HepG2 (cell line): Measurements from ENCODE around the gene WDR43. TPM values are rescaled to one million over a fixed set of nuclear protein-coding genes. Genes with fewer than 3 reads are reported as not detected.

Experiments
- ATAC-seq: fragments of 200-7000 bp; cut with Tn5 transposase; 3 replicates; pipeline ENCODE4 v1.9.1; 2020; ENCODE audit warnings: mild to moderate bottlenecking, moderate library complexity
- BruUV-seq: library from RNA; stranded (reverse); fragments of 400-500 nt; replicated peaks from 2 replicates; lab custom pipeline; 2021; lab: Mats Ljungman, UMichigan
- CTCF ChIA-PET: fragments of 300-600 bp; formaldehyde crosslinking; extraction: SDS; loops from one replicate; lab custom pipeline; 2021; ENCODE audit warnings: low total read pairs, inconsistent platforms, low intra/inter-chr PET ratio; lab: Yijun Ruan, JAX
- POLR2A ChIA-PET: fragments of 350-600 bp; sonication (Branson Sonifier 250); formaldehyde crosslinking; loops from one replicate; lab custom pipeline; 2020; ENCODE audit warnings: antibody characterized with exemption, inconsistent platforms; lab: Yijun Ruan, JAX
- DNase-seq: peaks from one replicate; pipeline ENCODE4 v3.0.0-alpha.2; 2015; ENCODE audit warnings: low spot score
- FAIRE-seq: peaks from 3 replicates; lab custom pipeline; 2011; peaks lifted over from hg19 to GRCh38; lab: Jason Lieb, UNC
- H2AFZ ChIP-seq: one replicate; pipeline ENCODE4 v1.6.1; 2011; ENCODE audit warnings: low read length, inconsistent platforms
- H3K27ac ChIP-seq: fragments of 300-600 bp; 3 replicates; pipeline ENCODE4 v1.8.0; 2011; ENCODE audit warnings: mixed run types, mild to moderate bottlenecking, mixed read lengths, low read length, inconsistent platforms; ENCODE audit not compliant: insufficient read depth; ENCODE audit errors: extremely low read length
- H3K27me3 ChIP-seq, 2 experiments: fragments of 200-600 bp in 1 of 2; 2 replicates in 1 of 2; 3 replicates in 1 of 2; pipeline versions ENCODE4 v1.6.0 to v1.8.0; 2011; ENCODE audit warnings: low read length in 2 of 2, mild to moderate bottlenecking in 2 of 2, moderate library complexity in 2 of 2, inconsistent platforms in 1 of 2; ENCODE audit not compliant: insufficient read depth in 2 of 2, control insufficient read depth in 1 of 2
- H3K36me3 ChIP-seq, 2 experiments: fragments of 200-600 bp in 1 of 2; replicated peaks in 1 of 2; 2 replicates in 1 of 2; 3 replicates in 1 of 2; pipeline versions ENCODE4 v1.5.1 to v1.8.0; 2011; ENCODE audit warnings: low read length in 2 of 2, inconsistent platforms in 1 of 2; ENCODE audit not compliant: insufficient read depth in 2 of 2, control insufficient read depth in 1 of 2
- H3K4me1 ChIP-seq: 2 replicates; pipeline ENCODE4 v1.5.1; 2012; ENCODE audit warnings: low read length, inconsistent platforms; ENCODE audit not compliant: insufficient read depth
- H3K4me2 ChIP-seq: 2 replicates; pipeline ENCODE4 v1.6.0; 2011; ENCODE audit warnings: low read depth, low read length, inconsistent platforms
- H3K4me3 ChIP-seq, 3 experiments: fragments of 200-600 bp in 1 of 3; sonication (generic), shearing (Covaris generic) in 1 of 3; replicated peaks in 1 of 3; 2 replicates each; pipeline ENCODE4 v1.5.1; 2011 to 2016; ENCODE audit warnings: low read length in 3 of 3, inconsistent platforms in 2 of 3, low read depth in 2 of 3, mild to moderate bottlenecking in 2 of 3, control low read depth in 1 of 3, mixed read lengths in 1 of 3; ENCODE audit not compliant: insufficient read depth in 1 of 3
- H3K79me2 ChIP-seq: one replicate; pipeline ENCODE4 v1.6.1; 2011; ENCODE audit warnings: low read length, inconsistent platforms; ENCODE audit not compliant: insufficient read depth
- H3K9ac ChIP-seq: 2 replicates; pipeline ENCODE4 v1.6.0; 2011; ENCODE audit warnings: mild to moderate bottlenecking, low read depth, low read length, inconsistent platforms; ENCODE audit not compliant: insufficient read depth
- H3K9me3 ChIP-seq: 2 replicates; pipeline ENCODE4 v1.5.1; 2012; ENCODE audit warnings: mild to moderate bottlenecking, low read length
- H4K20me1 ChIP-seq: 2 replicates; pipeline ENCODE4 v1.6.0; 2011; ENCODE audit warnings: inconsistent platforms, mild to moderate bottlenecking, low read length, moderate library complexity; ENCODE audit not compliant: insufficient read depth
- SOX5 ChIP-seq: IDR thresholded peaks from 2 replicates; pipeline ENCODE4 v1.6.1; 2016; ENCODE audit warnings: borderline replicate concordance
- ZNF616 ChIP-seq: sonication (generic); formaldehyde crosslinking; IDR thresholded peaks from 2 replicates; pipeline ENCODE4 v1.5.0; 2020; ENCODE audit warnings: low read depth, mild to moderate bottlenecking, missing genetic modification reagents
- WGBS: methylation state at CpG from one replicate; pipeline ENCODE4 v1.1.6; 2017; ENCODE audit warnings: low lambda C conversion rate; 5-methylcytosine and 5-hydroxymethylcytosine counted together
- in situ Hi-C: cut with HindIII; loops from 2 replicates; pipeline ENCODE4 v1.10.0; 2017; ENCODE audit warnings: low pct_unique_long_range_greater_than_20kb; ENCODE audit not compliant: extremely low pct_ligation_motif_present
- intact Hi-C: fragments of 100-400 bp; cut with micrococcal nuclease; formaldehyde crosslinking; loops from one replicate; pipeline ENCODE4 v1.10.0; 2022; ENCODE audit not compliant: unreplicated experiment
- polyA plus RNA-seq, 8 experiments: library from polyadenylated mRNA; depleted of rRNA in 3 of 8; stranded (reverse) in 7 of 8; unstranded in 1 of 8; fragments of >200 nt; fragmentation: Illumina TruSeq in 4 of 8; extraction: Trizol in 4 of 8; gene quantifications; 2 replicates each; pipeline versions ENCODE4 v1.2.1 to v1.2.3, GENCODE V29; 2011 to 2016; ENCODE audit warnings: low read depth in 4 of 8, missing spikeins in 1 of 8, mixed read lengths in 1 of 8; ENCODE audit not compliant: insufficient read depth in 1 of 8
- total RNA-seq, 5 experiments: library from RNA; depleted of rRNA; stranded (reverse); fragments of >200 nt; fragmentation: Illumina TruSeq; extraction: Trizol; gene quantifications; 2 replicates each; pipeline ENCODE4 v1.2.3, GENCODE V29; 2016; ENCODE audit warnings: low read depth in 1 of 5
- TF ChIP-seq, protein P1 (sequence below): fragments of 450-650 bp; IDR thresholded peaks from 2 replicates; pipeline ENCODE4 v1.6.1; 2016

Gene WDR43
- total and polyA plus RNA-seq, 2 of the 13 experiments (the other 11 are each of a cell fraction or from before 2014, with no cell fraction given) = 121 to 167 TPM

DNA sequence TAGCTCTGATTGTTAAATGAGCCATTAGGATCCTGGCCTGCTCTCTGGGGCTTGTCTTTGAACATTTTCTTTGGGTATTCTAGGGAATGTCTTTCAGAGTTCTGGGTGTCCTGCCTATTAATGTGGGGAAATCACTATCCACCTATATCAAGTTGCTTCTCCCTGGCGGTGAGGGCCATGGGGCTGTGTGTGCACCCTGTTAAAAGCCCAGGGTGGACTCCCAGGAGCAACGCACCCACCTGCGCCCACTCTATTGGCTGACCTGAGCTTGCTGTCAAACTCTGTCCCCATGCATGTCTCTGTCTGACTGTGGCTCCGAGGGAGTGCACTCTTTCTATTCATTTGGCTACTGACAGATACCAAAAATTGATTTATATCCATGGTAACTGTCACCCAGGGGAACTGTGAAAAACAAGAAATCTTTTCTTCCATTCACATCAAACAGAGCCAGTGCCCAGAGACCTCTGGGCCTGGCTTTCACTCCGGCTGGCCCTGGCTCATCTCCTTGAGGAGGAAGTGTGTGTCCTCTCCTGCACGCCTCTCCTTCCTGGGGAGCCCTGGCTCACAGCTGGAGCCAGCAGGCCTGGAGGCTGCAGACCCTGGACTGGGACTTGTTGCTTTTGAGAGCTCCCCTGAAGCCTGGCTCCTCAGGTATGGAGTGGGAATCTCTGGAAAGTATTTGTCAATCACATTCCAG is 76.1 kb downstream of the WDR43 start:
- Histone ChIP-seq H3K4me2 (no peak overlapping the region), H3K9me3 (no peaks in the 10 kb centered on the region), H3K4me1 (no peaks in the 10 kb centered on the region), H4K20me1 (no peaks in the 10 kb centered on the region), H3K27ac (no peak overlapping the region), H3K79me2 (no peaks in the 10 kb centered on the region), H3K36me3 (no peaks in the 10 kb centered on the region), H3K9ac (no peak overlapping the region), H3K27me3 (peaks cover 2 to 6% of the 10 kb centered on the region in 2 experiments; a peak in 2 of 5 replicates), H3K4me3 (no peak overlapping the region), H2AFZ (no peak overlapping the region)
- no peak; the same call in 1 of the 3 replicates for ATAC-seq
- in situ Hi-C loops = loop anchor here (25.0 kb wide), 1 partner anchor 1092 kb away; no protein-coding TSS in a partner anchor
- ChIA-PET POLR2A (no interaction called here), CTCF (no interaction called here)
- DNase-seq = no peak
- intact Hi-C loops = no loop called here
- FAIRE-seq = no peak
- 35% methylated on average over 6 of the region's 6 CpGs for WGBS
- TF ChIP-seq ZNF616 (CRISPR knock-in tag) = no peak
- BruUV-seq = no TSS peak

DNA sequence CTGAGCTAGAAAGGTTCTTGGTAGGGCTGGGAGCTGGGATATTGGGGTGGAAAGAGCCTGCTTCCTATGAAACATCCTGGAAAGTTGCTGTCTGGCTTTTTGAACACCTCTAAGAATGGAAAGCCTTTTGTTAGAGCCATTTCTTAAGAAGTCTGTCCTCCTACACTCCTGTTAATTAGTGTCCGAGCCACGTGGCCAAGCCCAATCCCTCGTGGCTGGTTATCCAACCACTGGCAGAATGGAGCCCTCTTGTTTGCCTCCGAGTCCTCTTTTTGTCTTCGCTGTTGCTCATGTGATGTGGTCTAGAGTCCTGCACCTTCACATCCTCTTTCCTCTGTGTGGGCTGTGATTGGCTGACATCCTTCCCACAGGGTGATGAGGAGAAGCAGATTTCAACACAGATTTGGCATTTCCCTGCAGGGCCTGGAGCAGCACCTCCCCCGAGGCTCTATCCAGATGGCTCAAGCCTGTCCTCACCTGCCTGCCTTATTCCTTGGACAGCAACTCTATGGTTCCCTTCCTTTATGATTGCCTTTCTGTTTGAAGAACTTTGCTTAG is 78.4 kb downstream of the WDR43 start:
- FAIRE-seq (no peak), DNase-seq (no peak), ATAC-seq (no peak)
- Histone ChIP-seq H3K4me1 (no peaks in the 10 kb centered on the region), H3K79me2 (no peaks in the 10 kb centered on the region), H3K27ac (no peak overlapping the region), H4K20me1 (no peaks in the 10 kb centered on the region), H3K9me3 (no peaks in the 10 kb centered on the region), H3K27me3 (peaks cover 3 to 6% of the 10 kb centered on the region in 2 experiments; a peak in 2 of 5 replicates), H2AFZ (no peak overlapping the region), H3K4me2 (no peak overlapping the region), H3K36me3 (no peaks in the 10 kb centered on the region), H3K9ac (no peak overlapping the region), H3K4me3 (no peak overlapping the region)
- intact Hi-C loops (no loop called here), in situ Hi-C loops (loop anchor here (25.0 kb wide), 1 partner anchor 1089 kb away; no protein-coding TSS in a partner anchor)
- ChIA-PET POLR2A (no interaction called here), CTCF (no interaction called here)
- no TSS peak for BruUV-seq
- WGBS = 21% methylated on average over 6 of the region's 6 CpGs
- TF ChIP-seq SOX5 = no peak
- TF ChIP-seq, protein P1, sequence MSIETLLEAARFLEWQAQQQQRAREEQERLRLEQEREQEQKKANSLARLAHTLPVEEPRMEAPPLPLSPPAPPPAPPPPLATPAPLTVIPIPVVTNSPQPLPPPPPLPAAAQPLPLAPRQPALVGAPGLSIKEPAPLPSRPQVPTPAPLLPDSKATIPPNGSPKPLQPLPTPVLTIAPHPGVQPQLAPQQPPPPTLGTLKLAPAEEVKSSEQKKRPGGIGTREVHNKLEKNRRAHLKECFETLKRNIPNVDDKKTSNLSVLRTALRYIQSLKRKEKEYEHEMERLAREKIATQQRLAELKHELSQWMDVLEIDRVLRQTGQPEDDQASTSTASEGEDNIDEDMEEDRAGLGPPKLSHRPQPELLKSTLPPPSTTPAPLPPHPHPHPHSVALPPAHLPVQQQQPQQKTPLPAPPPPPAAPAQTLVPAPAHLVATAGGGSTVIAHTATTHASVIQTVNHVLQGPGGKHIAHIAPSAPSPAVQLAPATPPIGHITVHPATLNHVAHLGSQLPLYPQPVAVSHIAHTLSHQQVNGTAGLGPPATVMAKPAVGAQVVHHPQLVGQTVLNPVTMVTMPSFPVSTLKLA = peak; percentile 96
